Stimulated activated CD8-positive, alpha-beta memory T cell treated with anti-CD3 and anti-CD28 coated beads, Interleukin-15, amount 100 ng/mL, for 24 hours (primary cell): ENCODE data around the gene GADD45GIP1.
A peak's percentile ranks its signal among the peaks of the same experiment; 100 is the strongest.
"Not testable (repeated sequence)": the region's sequence is repeated elsewhere in the genome, so short reads cannot be mapped to it uniquely, and the experiment has no call there.

ENCODE experiments used
- DNase-seq: peaks from one replicate; pipeline ENCODE4 v3.0.0-alpha.2; 2020; ENCODE audit warnings: low read depth

Gene GADD45GIP1

GRCh38 chr19:12987781-12988180 lies 30.8 kb upstream of the GADD45GIP1 start:
- no peak for DNase-seq

- no peak for DNase-seq
Measured at GRCh38 chr19:12987190-12987589, 30.2 kb upstream of the GADD45GIP1 start.

- no peak for DNase-seq
Measured at GRCh38 chr19:12986726-12987125, 29.7 kb upstream of the GADD45GIP1 start.

- no peak for DNase-seq
Measured at GRCh38 chr19:12985049-12985776, 28.2 kb upstream of the GADD45GIP1 start.

- no peak for DNase-seq
Measured at GRCh38 chr19:12984683-12985048, 27.6 kb upstream of the GADD45GIP1 start.

GRCh38 chr19:12984143-12984627 lies 27.2 kb upstream of the GADD45GIP1 start:
- DNase-seq: no peak

- peak; percentile 87 for DNase-seq
Measured at GRCh38 chr19:12983542-12984142, 26.6 kb upstream of the GADD45GIP1 start.

- DNase-seq: no peak
Measured at GRCh38 chr19:12983091-12983490, 26.1 kb upstream of the GADD45GIP1 start.

- no peak for DNase-seq
Measured at GRCh38 chr19:12982648-12983047, 25.6 kb upstream of the GADD45GIP1 start.

GRCh38 chr19:12979974-12980373 lies 23.0 kb upstream of the GADD45GIP1 start:
- no peak for DNase-seq

GRCh38 chr19:12976109-12976508 lies 19.1 kb upstream of the GADD45GIP1 start:
- not testable (repeated sequence) for DNase-seq

- no peak for DNase-seq
Measured at GRCh38 chr19:12975221-12975741, 18.3 kb upstream of the GADD45GIP1 start.

- DNase-seq: no peak
Measured at GRCh38 chr19:12974301-12975220, 17.5 kb upstream of the GADD45GIP1 start.

- no peak for DNase-seq
Measured at GRCh38 chr19:12973236-12973635, 16.2 kb upstream of the GADD45GIP1 start.

- no peak for DNase-seq
Measured at GRCh38 chr19:12970070-12970820, 13.2 kb upstream of the GADD45GIP1 start.

- DNase-seq: no peak
Measured at GRCh38 chr19:12969292-12969988, 12.4 kb upstream of the GADD45GIP1 start, which contains the start of gene DAND5. Gene DAND5, plus strand, starts transcription at chr19:12969576. Its CDS starts 85 bp downstream, at chr19:12969661.

- no peak for DNase-seq
Measured at GRCh38 chr19:12967907-12968306, 10.9 kb upstream of the GADD45GIP1 start.

- no peak for DNase-seq
Measured at GRCh38 chr19:12965812-12966135, 8.8 kb upstream of the GADD45GIP1 start.

GRCh38 chr19:12965017-12965811 lies 8.2 kb upstream of the GADD45GIP1 start:
- DNase-seq: peak; percentile 84

- DNase-seq: no peak
Measured at GRCh38 chr19:12959481-12959880, 2.5 kb upstream of the GADD45GIP1 start.
